NCI-H1105 treated with DMSO at 0.1 percent for 48 hours (cell line): ENCODE data around the gene TBC1D8.
"Not testable (repeated sequence)": the region's sequence is repeated elsewhere in the genome, so short reads cannot be mapped to it uniquely, and the experiment has no call there.

Experiments used
- DNase-seq: peaks from one replicate; lab custom pipeline; 2025; lab: John Stamatoyannopoulos, UW

Gene TBC1D8

GRCh38 chr2:101064125-101064502, 87.1 kb downstream of the TBC1D8 start:
- no peak for DNase-seq

DNA sequence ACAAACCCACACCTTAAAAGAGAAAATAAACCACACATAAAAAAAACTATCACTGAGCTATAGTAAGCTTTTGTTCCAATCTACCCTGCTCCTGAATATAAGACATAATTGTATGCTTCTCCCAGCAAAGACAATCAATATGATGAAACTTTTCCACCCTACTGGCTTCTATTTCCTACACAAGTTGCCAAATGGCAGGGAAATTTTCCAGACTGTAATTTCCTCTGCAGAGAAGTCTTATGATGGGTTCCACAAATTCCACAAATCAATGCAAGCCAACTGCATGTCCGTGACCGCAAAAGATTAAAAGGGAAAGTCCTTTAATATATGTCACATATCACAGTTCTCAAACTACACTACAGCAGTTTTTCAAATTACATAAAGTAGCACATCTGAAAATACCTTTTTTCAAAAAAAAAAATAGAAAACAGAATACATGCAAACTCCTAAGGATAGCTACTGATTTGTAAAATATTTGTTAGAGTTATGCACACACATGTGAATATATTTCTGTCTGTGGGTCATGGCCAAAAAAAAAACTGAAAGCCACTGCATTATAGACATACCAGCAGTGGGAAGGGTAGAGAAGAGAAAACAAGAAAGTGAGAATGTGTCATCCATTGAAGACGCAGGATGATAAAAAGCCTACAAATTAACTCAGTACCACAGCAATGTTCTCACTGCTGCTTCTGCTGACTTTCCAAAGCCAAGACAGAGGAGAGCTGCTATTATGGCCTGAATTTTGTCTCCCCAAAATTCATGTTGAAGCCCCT, 87.6 kb downstream of the TBC1D8 start:
- no peak for DNase-seq

- no peak for DNase-seq
Measured at GRCh38 chr2:101058386-101058785, 92.8 kb downstream of the TBC1D8 start.

GRCh38 chr2:101057051-101057933, 93.9 kb downstream of the TBC1D8 start:
- DNase-seq: no peak

- no peak for DNase-seq
Measured at GRCh38 chr2:101053117-101053516, 98.1 kb downstream of the TBC1D8 start.

- DNase-seq: no peak
Measured at GRCh38 chr2:101052147-101052546, 99.0 kb downstream of the TBC1D8 start.

DNA sequence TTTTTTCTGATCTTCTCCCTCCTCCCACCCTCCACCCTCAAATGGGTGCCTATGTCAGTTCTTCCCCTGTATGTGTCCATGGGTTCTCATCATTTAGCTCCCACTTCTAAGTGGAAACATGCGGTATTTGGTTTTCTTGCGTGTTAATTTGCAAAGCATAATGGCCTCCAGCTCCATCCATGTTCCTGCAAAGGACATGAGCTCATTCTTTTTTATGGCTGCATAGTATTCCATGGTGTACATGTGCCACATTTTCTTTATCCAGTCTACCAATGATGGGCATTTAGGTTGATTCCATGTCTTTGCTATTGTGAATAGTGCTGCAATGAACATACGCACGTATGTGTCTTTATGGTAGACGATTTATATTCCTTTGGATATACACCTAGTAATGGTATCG, 100.3 kb downstream of the TBC1D8 start:
- DNase-seq: not testable (repeated sequence)

DNA sequence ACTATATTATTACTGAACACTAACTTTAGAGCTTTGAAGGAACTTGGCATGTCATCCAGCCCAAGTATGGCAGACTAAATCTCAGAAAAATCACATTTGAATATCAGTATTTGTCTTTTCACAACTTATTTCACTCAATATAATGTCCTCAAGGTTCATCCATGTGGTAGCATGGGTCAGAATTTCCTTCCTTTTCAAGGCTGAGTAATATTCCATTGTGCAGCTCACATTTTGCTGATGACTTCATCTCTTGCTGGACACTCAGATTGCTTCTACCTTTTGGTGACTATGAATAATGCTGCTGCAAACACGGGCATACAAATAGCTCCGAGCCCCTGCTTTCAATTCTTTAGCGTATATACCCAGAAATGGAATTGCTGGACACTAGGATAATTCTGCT, 102.4 kb downstream of the TBC1D8 start:
- no peak for DNase-seq

DNA sequence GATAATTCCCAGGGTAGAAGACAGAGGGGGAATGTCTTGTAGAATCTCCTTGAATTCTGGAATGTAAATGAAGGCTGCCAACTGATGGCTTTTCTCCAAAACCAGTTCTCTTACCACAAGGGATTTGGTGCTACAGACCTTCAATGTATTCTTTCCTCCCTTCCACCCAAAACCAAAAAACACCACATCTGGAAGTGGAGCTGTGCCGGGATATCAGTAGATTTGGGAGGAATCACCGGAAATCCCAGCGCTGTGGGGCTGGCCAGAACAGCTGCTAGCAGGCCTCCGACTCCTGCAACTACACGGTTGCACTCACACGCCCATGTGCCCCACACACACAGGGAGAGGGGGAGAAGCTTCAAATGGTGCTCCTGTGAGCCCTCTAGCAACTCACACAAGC, 103.4 kb downstream of the TBC1D8 start:
- DNase-seq: no peak

DNA sequence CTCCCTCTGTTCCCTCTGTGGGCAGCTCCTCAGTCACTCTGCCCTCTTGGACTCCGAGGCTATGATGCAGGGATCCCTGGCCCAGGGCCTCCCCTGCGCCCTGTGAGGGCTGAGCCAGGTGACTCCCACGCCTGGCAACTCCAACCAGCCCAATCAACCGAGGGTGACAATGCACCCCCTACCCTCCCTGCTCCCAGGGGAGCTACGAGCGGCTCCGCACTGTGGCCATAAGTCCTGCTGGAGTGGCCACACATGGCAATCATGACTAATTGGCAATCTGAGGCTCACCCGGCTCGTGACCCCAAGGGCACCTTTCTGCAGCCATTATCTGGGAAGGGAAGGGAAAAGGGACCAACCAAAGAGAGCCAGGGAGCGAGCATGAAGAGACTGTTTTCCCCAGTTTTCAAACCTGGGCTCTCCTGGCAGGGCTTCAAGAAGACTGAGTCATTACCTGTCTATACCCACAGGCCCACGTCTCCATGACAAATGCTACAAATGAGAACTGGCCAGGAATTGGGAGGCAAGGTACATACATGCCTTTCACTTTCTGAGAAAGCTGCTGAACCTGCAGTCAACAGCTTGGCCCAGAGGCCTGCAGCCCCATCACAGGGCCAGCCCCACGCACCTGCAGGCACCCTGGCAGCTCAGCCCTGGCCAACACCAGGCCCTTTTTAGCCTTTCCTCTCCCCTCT, 104.0 kb downstream of the TBC1D8 start:
- DNase-seq: no peak

GRCh38 chr2:101045330-101045729, 105.9 kb downstream of the TBC1D8 start:
- DNase-seq: no peak

GRCh38 chr2:101041413-101041812, 109.8 kb downstream of the TBC1D8 start:
- DNase-seq: no peak

- no peak for DNase-seq
Measured at GRCh38 chr2:101040761-101041160, 110.4 kb downstream of the TBC1D8 start.

GRCh38 chr2:101040072-101040471, 111.1 kb downstream of the TBC1D8 start:
- DNase-seq: no peak

DNA sequence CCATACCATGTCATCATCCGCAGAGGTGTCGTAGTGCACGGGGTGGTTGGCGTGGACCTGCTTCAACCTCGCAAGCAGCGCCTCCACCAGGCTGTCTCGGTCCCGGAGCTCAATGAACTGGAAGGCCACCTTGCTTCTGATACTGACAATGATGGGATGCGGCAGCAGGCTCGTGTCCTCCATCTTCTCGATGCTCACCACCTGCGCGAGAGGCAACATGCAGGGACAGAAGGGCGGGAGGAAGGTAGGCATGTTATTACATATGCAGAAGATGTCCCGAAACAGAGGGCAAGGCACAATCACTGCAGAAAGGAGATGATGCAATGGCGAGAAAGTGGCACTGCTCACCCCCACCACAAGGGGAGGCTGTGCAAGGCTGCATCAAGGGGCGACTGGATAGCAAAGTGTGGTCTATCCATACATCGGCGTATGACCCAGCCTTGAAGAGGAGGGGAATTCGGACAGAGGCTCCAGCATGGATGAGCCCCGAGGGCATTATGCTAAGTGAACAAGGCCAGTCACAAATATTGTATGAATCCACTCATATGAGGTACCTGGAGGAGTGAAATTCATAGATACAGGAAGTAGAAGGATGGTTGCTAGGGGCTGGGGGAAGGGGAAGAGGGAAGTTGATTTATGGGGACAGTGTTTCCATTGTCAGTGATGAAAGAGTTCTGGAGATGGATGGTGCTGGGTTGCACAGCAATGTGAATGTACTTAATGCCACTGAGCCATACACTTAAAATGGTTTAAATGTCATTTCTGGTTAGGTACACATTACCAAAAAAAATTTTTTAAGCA, 112.5 kb downstream of the TBC1D8 start:
- DNase-seq: no peak

DNA sequence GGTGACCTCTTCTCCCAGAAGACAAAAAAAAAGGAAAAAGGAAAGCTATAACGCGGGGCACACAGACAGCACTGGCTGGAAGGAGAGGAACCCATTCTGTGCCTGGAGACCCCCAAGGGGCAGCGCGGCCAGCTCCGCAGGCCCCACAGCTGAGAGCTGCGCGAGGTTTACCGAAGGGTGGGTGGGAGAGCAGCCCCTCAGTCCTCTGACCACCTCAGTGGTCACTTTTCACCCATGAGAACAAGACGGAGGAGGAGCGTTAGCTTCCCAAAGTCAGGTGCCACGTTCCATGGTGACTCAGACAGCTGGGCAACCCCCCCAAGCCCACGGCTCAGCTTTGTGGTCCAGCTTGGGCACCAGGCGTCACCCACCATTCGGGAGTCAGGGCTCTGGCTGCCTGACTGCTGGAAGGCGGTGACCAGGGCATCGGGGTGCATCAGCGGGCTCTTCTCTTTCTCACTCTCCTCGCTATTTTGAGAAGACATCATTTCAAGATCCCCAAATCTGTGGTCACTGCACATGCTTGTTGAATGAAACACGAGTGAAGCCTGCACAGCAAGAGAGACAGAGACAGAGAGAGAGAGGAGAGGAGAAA, 113.9 kb downstream of the TBC1D8 start:
- no peak for DNase-seq

DNA sequence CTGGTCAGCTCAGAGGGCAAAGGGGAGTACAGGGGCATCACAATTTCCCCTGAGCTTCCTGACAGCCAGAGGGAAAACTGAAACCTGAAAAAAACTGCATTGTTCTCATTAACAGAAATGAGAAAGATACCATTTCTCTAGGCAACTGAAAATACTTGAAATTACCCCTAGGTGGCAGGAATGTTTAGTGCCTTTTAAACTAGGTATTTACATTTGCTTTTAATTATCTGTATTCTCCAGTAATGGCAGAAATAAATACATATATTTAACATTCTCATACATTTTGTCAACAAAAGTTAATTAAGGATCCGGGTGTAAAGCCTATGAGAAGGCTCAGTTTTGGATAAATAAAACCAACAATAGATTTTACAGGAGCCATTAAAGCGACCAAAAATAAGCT, 114.6 kb downstream of the TBC1D8 start:
- DNase-seq: peak; percentile 1

DNA sequence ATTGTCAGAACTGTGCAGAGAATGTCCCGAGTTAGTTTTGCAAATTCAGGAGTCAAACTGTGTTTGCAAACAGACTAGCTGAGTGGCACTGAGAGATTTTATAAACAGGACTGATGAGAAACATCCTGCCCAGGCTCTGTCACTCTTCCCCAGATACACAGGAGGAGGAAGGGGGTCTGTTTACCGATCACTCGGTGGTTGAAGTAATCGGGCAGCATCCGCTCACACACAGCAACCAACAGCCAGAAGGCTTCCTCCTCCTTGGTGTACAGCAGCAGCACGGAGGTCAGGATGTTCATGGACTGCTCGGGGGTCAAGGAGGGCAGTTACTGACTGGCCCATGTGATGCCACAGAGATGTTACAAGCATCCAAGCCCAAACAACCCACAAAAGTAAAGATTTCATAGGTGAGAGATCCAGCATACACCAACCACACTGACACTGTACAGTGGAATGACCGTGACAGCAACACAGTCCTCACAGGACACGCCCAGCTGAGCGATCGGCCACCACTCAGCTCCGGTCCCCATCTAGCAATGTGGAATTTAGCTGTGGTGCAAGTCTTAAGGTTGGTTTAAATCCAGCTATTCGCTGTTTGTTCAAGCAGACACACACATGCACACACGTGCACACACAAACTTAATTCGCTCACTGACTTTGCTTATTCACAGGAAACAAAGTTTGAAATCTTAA, 119.0 kb downstream of the TBC1D8 start:
- no peak for DNase-seq

DNA sequence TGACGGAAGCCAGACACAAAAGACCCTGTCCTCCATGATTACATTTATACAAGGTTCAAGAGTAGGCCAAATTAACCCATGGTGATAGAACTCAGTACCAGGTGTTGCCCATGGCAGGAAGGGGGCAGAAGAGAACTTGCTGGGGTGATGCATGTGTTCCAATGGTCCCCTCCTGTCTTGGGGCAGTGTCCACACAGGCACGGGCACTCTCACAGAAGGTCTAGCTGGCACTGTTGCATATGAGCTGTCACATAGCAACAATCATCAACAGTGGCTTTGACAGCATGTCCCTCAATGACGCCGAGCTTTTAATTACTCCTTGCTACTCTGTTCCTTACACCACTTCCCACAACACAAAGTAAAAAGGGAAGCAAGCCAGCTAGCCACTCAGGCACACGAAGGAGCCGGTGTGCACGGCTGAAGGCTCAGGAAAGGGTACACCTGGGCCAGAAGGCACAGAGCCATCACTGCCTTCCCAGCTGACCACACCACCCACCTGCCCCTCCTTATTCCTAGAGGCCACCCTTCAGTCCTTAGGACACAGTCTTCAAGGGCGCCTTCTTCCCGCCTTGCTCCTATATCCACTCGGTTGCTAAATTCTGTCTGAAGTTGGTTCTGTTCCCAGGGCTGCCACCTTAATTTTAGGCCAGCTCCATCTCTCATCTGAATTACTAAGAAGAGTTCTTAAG, 120.2 kb downstream of the TBC1D8 start:
- DNase-seq: no peak

DNA sequence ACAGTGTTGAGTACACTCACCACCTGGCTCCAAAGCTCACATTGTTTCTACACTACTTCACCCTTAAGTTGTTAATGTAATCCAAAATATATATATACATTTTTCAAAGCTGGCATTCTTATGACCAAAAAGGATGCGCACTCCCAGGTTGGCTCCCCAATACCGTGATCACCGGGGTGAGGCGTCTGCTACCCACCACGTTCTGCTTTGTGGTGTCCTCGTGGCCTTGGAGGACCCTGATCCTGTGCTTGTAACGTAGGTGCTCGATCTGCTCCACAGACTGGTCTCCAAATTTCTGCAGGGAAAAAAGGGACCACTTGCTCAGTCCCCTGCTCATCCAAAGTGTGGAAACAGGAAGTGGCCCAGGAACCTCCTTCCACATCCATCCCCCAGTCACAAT, 123.3 kb downstream of the TBC1D8 start:
- no peak for DNase-seq
